ENCODE measurements around the gene FOXO3.

DNA sequence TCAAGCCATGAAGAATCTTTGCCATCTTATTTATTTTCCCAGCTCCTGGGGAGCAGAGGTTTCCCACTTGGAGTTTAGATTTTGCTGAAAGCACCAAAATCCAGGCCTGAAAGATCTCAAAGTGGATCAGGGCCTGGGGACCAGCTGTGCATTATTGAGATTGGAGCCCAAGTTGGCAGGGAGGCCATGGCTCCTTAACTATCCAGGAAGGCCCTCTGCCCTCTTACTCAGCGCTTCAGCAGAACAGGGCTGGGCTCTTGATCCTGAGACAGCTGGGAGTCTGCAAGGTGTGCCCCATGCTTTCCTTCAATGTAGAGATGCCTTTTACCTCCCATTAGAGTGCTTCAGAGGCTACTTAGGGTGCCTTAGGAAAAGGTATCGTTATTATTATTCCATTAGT, 24.6 kb downstream of the FOXO3 start:
- TF ChIP-seq EZH2 (IDR thresholded peaks at IDR 0.05; ENCODE audit: insufficient read depth, poor library complexity, severe bottlenecking) (no peak), EZH2phosphoT487 (IDR thresholded peaks at IDR 0.05; ENCODE audit: insufficient read depth, low read depth) (no peak)

Data from GM23248 (cell line).